GM19351 (cell line): ENCODE results near the gene RAB43.

Experiments used
- ATAC-seq: cut with Tn5 transposase; IDR thresholded peaks from one replicate; pipeline ENCODE4 v1.9.1; 2021; ENCODE audit warnings: mild to moderate bottlenecking, moderate library complexity; ENCODE audit not compliant: unreplicated experiment

Gene RAB43

DNA sequence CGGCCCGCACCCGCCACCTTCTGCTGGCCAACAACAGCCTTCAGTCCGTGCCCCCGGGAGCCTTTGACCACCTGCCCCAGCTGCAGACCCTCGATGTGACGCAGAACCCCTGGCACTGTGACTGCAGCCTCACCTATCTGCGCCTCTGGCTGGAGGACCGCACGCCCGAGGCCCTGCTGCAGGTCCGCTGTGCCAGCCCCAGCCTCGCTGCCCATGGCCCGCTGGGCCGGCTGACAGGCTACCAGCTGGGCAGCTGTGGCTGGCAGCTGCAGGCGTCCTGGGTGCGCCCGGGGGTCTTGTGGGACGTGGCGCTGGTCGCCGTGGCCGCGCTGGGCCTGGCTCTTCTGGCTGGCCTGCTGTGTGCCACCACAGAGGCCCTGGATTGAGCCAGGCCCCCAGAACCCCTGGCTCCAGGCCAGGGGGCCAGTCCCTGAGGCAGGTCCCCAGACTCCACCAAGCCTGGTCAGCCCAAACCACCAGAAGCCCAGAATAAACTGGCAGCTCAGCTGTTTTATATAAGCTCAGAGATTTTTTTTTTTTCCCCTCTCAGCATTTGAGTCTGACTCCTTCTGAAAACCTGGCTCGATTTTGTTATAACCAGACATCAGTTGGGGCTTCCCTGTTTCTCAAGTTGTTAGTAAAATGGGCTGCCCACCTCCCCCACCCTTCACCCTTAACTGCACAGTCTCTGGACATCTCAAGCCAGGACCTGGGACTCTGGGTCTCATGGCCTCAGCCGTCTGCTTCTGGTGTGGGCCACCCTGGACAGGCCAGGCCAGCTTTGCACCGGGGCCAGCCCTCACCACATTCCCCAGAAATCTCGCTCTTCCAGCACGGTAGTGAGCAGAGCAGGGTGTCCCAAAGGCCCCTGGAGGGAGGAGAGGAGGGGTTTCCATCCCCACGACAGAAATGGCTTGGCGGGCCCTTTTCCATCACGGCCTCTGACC is 59.4 kb downstream of the RAB43 start:
- ATAC-seq = no peak

DNA sequence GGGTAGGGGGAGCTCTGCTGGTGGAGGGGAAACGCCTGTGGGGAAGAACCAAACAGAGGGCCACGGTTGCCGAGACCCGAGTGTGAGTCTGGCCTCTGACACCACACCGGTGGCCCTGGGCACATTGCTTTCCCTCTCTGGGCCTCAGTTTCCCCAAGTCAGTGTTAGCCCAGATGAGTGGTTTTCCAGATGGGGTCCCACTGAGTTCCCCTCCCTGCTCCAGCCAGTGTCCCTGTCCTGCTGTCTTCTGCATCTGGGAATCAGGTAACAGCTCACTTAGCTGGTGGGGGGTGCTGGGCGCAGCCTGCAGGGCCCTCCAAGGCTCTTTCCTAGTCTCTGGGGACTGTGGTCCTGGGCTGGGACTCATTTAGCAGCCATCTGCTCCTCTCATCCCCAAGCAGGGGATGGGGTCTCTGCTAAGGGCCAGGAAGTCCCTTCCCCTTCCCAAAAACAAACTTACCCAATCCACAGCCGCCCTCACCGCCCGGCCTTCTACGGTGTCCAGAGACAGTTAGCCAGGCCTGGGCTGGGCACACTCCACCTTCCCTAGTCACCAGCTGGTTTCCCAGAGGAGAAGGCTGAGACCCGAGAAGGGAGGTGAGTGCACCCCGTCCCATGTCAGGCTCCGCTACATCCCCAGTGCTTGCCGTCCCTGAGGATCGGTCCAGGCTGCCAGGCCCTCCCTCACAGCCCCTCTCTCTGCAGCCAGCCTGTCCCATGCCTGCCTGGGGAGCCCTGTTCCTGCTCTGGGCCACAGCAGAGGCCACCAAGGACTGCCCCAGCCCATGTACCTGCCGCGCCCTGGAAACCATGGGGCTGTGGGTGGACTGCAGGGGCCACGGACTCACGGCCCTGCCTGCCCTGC is 60.3 kb downstream of the RAB43 start:
- ATAC-seq = no peak

DNA sequence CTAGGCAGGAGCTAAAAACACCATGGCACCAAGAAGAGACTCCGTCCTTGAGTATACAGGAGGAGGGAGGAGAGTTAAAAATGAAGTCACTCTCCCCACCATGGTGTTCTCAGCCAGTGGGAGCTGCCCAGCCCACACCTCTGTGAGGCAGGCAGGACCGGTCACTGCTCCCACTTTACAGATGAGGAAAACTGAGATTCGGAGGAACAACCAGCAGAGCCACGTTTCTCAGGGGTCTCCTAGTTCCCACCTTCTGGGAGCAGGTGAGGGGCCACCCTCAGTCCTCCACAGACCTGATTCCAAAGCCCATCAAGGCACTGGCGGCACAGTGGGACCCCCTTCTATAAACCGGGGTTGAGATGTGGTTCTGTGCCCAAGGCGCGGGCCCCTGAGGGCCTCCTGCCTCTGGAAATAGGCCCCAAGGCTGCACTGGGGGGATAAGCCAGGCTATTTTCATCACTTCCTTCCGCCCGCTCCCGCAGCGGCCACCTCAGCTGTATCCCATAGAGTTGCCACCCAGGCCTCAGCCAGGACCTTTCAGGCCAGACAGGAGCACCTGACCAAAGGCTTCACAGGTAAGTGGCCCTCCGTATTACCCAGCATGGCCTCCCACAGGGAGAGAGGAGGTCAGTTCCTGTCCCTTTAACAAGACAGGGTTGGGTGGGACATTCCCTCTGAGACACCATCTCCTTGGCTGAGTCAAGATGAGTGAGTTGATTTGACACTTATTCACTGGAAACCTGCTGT is 61.2 kb downstream of the RAB43 start, which contains the start of gene GP9:
Gene GP9 (plus strand): TSS at position 504 of the 747 bp plus-strand sequence. CDS start 961 bp downstream, outside the sequence.
- no peak for ATAC-seq

DNA sequence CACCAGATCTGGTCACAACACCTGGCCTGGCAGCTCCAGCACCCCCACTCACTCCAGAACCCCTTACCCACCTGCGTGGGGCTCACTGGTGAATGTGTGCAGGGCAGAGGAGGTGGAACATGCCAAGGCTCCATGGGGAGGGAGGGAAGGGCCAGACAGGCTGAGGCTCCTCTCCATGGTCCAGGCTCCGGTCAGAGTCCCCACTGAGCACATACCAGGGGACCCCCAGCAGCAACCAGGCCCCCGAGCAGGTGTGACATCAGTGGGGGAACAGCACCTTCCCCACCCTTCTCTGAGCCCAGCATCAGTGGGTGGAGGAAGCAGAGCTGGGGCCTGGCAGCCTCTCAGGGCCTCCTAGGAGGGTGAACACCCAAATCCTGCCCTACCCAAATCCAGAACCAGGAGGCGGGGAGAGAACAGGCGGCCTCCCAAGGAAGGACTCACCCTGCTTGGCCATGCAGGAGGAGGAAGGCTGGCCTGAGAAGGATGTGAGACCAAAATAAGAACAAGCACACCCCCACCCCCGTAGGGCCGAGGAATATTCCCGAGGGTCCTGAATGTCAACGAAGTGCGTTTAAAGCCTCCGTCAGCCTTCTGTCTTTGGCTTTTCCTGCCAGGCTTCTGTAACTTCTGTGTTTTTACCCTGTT is 62.2 kb downstream of the RAB43 start:
- ATAC-seq = no peak

DNA sequence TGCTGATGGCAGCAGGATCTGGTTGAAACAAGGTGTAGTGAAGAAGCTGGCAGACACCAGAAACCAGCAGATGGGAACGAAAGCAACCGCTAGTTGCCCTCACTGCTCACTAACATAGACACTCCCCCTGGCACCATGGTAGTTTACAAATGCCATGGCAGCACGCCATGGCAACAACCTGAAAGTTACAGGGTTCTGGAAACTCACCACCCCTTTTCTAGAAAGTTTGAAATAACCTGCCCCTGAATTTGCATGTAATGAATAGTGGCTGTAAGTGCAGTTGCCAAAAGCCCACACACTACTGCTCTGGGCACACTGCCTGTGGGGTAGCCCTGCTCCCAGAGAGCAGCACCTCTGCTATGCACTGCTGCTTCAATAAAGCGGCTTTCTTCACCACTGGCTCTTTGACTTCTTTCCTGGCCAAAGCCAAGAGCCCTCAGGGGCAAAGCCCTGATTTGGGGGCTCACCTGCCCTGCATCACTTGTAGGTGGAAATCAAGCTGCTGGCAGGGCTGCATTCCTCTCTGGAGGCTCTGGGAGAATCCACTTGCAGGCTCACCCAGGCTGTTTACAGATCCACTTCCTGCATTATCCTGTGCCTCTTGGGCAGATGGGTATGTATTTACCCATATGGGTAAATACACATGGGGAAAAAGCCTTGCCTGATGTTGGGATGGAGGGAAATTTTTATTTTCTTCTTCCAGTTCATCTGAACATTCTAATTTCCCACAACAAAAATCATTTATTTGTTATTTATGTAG is 63.0 kb downstream of the RAB43 start:
- ATAC-seq = no peak

DNA sequence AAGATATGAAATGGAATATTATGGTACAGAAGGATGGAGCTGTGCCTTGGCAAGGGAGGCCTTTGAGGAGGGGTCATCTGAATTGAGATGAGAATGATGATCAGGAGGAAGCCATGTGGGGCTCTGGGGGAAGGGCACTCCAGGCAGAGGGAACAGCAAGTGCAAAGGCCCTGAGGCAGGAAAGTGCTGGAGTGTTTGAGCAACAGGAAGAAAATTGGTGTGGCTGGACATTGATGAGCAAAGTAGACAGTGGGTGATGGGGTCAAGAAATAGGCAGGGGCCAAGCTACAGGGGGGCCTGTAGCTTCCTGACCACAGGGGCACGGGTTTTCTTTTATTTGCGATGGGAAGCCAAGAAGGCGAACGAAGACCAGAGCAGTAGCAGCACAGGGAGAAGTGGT is 64.4 kb downstream of the RAB43 start:
- ATAC-seq = no peak

DNA sequence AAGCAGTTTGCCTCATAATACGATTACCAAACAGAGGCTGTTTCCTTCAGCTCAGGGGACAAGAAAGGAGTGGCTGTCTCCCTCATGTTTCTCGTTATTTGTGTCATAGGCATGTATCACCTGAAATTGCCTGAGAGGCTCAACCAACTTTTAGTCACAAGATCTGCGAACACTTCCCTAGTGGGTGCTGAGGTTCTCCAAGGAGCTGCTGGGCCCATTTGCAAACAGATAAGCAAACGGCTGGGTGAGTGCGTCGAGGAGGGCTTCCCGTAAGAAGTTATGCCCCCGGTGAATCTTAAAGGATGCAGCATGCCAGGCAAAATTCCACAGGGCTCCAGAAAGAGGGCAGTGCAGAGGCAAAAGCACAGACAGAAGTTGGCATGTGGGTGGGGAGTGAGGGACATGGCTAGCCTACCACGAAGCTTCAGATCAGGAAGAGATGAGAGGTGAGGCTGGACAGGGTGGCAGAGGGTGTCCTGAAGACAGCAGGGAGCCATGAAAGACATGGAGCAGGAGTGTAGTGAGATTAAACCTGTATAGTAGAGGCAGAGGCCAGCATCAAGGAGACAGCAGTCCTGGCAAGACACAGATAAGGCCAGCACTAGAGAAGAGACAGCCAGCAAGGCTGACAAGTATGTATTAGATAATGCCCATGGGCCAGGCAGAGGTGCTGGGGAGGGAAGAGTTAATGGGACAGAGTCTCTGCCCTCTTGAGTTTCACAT is 65.0 kb downstream of the RAB43 start:
- no peak for ATAC-seq

DNA sequence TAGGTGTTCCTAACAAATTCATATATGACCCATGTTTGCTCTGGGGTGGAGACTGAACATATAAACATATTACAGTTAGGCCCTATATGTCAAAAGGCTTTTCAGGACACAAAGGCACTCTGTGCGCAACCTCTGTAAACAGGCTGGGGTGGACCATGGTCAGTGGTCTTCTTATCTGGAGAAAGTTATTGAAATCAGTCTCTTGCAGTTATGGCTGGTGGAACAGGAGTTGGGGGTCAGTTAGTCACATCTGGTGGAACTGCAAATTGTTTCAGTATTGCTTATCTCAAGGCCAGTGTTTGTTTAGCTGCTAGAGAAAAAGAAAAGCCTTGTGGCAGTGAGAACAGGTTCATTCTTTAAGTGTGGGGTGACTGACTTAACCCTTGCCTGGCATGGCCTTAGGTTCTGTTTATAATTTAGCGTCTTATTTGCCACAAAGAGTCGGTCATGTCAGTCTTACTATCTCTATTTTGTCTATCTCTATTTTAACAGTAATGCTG is 66.9 kb downstream of the RAB43 start:
- ATAC-seq = no peak

DNA sequence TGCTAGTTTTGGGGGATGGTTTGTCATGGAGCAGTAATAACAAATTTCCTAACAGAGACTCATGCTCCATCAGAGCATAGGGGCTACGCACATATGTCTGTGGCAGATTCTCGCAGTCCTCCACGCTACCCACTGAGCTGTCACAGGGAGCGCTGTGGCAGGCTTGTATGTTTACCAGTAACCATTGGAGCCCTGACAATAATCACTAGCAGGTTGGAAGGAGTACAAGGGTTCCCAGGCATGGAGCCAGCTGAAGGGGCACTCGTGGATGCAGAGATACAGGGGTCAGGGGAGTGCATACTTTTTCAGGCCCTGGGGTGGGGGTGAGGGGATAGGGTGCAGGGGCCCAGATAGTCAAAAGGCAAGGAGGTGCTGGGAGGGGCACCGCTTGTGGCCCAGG is 68.9 kb downstream of the RAB43 start:
- no peak for ATAC-seq

DNA sequence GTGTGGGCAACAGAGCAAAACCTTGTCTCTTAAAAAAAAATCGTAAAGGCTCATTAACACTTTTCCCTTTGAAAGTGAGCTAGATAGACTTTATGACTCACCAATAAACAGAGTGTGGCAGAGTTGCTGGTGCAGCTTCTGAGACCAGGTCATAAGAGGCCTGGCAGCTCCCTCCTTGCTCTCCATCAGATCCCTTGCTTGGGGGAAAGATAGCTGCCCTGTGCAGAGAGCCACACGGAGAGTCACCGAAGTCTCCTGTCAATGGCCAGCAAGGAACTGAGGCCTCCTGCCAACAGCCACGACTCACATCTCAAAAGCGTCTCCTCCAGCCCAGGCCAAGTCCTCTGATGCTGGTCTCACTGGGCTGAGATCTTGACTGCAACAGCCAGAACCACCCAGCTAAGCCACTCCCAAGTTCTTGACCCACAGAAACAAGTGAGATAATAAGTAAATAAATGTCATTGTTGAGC is 69.7 kb downstream of the RAB43 start:
- ATAC-seq = no peak

DNA sequence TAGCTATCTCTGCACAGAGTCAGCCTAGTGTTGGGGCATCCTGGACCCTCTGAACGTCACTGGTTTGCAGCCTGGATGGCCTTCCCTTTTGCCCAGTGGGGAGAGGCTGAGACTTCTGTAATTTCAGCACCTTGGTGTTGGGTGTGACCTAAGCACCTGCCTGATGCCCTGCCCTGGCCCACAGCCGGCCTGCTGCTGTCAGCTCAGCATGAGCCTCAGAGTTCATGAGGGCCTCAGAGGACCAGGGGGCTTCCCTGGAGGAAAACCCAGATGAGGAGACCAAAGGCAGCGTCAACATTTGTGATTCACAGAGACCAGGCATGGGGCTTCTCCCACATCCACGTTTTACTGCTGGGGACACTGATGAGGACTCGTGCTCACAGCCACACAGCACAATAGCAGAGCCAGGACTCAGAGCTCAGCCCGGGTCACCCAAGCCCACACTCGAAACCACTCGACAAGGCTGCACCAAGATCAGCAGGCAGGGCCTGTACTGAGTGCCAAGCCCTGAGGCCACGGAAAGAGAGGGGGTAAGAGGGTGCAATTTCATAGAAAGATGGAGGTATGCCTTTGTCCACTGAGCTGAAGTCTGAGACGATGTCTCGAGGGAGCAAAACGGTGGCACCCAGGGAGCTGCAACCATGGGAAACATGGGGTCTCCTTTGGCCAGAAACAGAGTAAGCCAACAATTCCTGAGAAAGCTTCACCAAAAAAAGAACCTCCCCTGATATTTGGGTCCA is 70.9 kb downstream of the RAB43 start:
- ATAC-seq = no peak

DNA sequence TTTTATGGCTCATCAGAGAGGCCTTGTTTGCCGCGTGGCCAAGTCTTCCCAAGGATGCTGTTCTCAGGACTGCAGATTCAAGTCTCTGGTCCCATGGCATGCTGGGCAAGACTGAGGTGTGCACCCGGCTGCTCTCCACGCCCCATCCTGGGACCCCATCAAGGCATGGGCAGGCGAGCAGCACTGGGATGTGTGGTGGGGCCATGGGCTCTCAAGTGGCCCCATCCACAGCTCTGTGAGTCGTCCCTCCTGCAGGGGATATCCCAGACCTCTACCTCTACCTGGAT is 74.1 kb downstream of the RAB43 start:
- no peak for ATAC-seq

DNA sequence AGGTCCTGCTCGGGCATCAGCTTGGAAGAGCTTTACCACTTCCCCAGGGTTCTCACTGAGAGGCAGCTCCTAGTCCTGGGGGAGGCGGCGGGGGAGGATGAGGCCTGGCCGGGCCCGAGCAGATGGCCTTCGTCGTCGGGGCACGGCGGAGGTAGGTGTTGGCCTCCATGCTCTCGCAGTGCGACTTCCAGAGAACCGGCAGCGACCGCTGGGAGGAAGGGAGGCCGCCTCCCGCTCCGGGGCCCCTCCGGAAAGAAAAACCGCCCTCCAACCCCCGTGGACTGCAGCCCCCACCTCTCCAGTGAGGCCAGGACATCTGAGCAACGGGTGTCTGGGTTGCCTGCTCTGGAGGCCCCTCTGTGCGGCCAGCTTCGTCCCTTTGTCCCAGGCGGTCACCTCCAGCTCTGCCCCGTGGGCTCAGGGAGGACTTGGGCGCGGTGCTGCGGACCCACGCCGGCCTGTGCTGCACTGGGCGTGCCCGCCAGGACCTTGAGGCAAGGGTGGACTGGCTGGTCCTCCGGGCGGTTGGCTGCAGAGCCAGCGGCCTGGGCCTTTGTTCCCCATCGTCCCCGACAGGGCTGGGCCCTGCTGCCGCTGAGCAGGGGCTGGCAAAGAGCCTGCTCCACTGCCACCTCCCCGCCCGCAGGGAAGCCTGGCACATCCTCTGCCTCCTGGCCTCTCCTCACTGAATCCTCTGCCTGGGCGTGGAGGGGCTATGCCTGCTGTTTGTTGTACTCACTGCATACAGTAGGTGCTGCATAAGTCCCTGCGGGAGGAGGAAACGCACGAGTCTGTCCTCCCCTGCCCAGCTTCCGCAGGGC is 74.7 kb downstream of the RAB43 start:
- ATAC-seq = no peak

DNA sequence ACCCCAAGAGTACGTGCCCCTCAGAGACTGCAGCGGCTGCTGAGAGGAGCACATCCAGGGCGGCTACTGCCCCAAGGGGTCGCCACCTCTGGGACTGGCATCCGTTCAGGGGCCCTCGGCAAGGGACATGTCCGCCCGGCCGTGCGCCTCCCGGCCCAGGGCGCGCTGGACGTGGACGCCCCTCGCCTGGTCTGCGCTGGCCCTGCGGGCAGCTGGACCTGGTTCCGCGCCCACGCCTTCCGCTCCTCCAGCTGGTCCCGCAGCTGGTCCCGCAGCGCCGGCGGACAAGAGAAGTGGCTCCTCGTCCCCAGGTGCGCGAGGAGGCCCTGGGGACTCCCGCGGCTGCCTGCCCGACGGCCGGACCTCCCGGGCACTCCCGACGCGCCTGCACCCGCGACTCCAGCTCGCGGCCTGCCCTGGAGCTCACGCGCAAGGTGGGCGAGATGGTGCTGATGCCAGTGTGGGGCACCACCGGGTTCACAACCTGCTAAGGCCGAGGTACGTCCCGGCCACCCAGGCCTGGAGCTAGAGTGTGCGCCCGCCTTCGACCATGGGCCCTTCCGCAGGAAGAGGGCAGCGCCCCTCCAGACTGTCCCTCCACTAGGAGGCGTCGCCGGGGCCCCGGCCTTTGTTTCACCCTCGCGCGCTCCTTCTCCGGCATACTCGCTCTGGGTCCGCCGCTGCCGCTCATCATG is 75.4 kb downstream of the RAB43 start:
- no peak for ATAC-seq

DNA sequence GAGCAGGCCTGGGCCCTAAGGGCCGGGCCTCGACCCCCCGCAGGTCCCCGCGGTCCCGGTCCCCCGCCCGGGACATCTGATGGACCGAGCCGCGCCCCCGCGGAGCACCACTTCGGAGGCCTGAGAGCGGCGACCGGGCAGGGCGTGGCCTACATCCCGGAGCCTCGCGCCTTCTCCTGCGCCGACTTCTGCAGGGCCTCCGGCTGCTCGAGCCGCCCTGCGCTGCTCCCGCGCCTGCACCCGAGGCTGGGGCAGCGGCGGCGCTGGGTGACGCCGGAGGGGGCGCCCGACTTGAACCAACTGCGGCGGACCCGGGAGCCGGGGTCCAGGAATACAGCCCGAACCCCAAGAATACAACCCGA is 75.9 kb downstream of the RAB43 start:
- ATAC-seq = no peak

DNA sequence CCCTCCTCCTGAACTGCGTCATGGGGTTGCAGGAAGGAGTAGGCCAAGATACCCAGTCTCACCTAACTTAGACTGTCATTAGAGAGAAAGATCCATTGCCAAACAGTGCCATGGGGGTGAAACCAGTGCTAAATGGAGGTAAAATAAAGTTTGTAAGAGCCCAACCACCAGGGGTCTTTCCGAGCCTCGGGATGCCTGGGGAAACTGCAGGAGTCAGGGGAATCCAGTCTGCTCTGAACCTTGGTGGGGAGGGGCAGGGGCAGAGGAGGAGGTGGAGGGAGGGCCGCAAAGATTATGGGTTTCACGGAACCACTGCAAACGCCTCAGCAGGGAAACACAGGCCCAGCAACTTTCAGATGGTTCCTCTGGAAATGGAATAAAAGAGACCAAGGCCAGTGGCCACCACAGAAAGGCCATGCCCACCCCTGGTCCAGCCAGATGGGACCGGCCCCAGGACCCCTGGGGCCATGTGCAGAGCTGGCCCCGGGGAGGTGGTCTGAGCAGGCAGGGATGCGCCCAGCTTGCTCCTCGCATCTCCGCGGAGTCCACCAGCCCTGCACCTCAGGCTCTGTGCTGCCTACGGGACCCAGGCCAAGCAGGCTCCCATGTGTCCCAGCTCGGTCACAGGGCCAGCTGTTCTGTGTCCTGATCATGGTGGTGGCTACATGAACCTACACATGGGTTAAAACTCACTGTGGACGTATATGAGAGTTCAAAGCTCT is 80.9 kb downstream of the RAB43 start:
- no peak for ATAC-seq

DNA sequence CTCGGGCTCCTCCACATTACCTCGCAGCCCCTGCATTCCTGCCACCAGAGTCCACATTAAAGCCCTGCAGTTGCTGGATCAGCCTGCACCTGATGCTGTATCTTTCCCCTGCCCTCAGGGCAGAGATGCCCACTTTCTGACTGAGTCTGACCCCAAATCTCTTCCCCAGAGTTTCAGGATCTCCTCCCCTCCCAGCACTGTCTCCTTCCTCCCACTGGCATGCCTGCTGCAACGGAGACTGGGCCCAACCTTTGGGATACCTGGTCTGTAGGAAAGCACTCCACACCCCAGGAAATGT is 81.6 kb downstream of the RAB43 start:
- ATAC-seq = no peak
